Limb (tissue), 2 donors: ENCODE measurements around the gene PRAME.
A peak's percentile ranks its signal among the peaks of the same experiment; 100 is the strongest.
"Not testable (repeated sequence)": the region's sequence is repeated elsewhere in the genome, so short reads cannot be mapped to it uniquely, and the experiment has no call there.

Experiments used
- DNase-seq, 2 donors: peaks; one replicate each; pipeline ENCODE4 v3.0.0-alpha.2; 2016; ENCODE audit errors: extremely low spot score in 2 of 2

PRAME gene

GRCh38 chr22:22581524-22581923 is 22.5 kb upstream of the PRAME start:
- DNase-seq: not testable (repeated sequence)

- no peak for DNase-seq
These were observed 21.0 kb upstream of the PRAME start for GRCh38 chr22:22579869-22580604.

- no peak for DNase-seq
These were observed 19.8 kb upstream of the PRAME start for GRCh38 chr22:22578702-22579424.

- no peak for DNase-seq
These were observed 17.9 kb upstream of the PRAME start for GRCh38 chr22:22576989-22577427.

GRCh38 chr22:22576244-22576988 is 17.4 kb upstream of the PRAME start:
- peak; percentile 11 to 57 for DNase-seq

GRCh38 chr22:22574361-22574760 is 15.3 kb upstream of the PRAME start:
- no peak for DNase-seq

GRCh38 chr22:22573047-22573889 is 14.2 kb upstream of the PRAME start:
- DNase-seq: no peak

GRCh38 chr22:22571862-22572261 is 12.8 kb upstream of the PRAME start:
- DNase-seq: no peak

- no peak for DNase-seq
These were observed 12.4 kb upstream of the PRAME start for GRCh38 chr22:22571429-22571828.

- DNase-seq: no peak
These were observed 10.2 kb upstream of the PRAME start for GRCh38 chr22:22569218-22569617.

GRCh38 chr22:22565981-22566380 is 6.9 kb upstream of the PRAME start:
- DNase-seq: no peak

- DNase-seq: no peak
These were observed 744 bp downstream of the PRAME start for GRCh38 chr22:22558071-22558971.

- no peak for DNase-seq
These were observed 1.8 kb downstream of the PRAME start for GRCh38 chr22:22556995-22557925.

- no peak for DNase-seq
These were observed 2.5 kb downstream of the PRAME start for GRCh38 chr22:22556578-22556977.

GRCh38 chr22:22555596-22555995 is 3.5 kb downstream of the PRAME start:
- no peak for DNase-seq

- no peak for DNase-seq
These were observed 4.3 kb downstream of the PRAME start for GRCh38 chr22:22554587-22555284.

GRCh38 chr22:22553735-22554586 is 5.1 kb downstream of the PRAME start:
- no peak for DNase-seq

- DNase-seq: no peak
These were observed 5.9 kb downstream of the PRAME start for GRCh38 chr22:22553141-22553540.
